Measurements from ENCODE around the gene HMMR.
"Not testable (repeated sequence)": the region's sequence is repeated elsewhere in the genome, so short reads cannot be mapped to it uniquely, and the experiment has no call there.

DNA sequence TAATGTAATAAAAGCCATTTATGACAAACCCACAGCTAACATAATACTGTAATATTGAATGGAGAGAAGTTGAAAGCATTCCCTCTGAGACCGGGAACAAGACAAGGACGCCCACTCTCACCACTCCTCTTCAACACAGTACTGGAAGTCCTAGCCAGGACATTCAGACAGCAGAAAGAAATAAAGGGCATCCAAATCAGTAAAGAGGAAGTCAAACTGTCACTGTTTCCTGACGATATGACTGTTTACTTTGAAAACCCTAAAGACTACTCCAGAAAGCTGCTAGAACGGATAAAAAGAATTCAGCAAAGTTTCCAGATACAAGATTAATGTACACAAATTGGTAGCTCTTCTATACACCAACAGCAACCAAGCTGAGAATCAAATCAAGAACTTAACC is 34.3 kb upstream of the HMMR start:
- TF ChIP-seq, protein P1, sequence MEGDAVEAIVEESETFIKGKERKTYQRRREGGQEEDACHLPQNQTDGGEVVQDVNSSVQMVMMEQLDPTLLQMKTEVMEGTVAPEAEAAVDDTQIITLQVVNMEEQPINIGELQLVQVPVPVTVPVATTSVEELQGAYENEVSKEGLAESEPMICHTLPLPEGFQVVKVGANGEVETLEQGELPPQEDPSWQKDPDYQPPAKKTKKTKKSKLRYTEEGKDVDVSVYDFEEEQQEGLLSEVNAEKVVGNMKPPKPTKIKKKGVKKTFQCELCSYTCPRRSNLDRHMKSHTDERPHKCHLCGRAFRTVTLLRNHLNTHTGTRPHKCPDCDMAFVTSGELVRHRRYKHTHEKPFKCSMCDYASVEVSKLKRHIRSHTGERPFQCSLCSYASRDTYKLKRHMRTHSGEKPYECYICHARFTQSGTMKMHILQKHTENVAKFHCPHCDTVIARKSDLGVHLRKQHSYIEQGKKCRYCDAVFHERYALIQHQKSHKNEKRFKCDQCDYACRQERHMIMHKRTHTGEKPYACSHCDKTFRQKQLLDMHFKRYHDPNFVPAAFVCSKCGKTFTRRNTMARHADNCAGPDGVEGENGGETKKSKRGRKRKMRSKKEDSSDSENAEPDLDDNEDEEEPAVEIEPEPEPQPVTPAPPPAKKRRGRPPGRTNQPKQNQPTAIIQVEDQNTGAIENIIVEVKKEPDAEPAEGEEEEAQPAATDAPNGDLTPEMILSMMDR (IDR thresholded peaks at IDR 0.05): not testable (repeated sequence)
- not testable (repeated sequence) for TF ChIP-seq EZH2phosphoT487, EZH2 (IDR thresholded peaks at IDR 0.05)

Data from neural progenitor cell (in vitro differentiated cells).